Stimulated activated CD4-positive, alpha-beta T cell treated with anti-CD3 and anti-CD28 coated beads, Interleukin-1b, Interleukin-23, amount 100 ng/mL, for 24 hours (primary cell): ENCODE measurements around the gene MEF2B.
"Not testable (repeated sequence)": the region's sequence is repeated elsewhere in the genome, so short reads cannot be mapped to it uniquely, and the experiment has no call there.

ENCODE experiments used
- DNase-seq, 4 experiments: peaks; one replicate each; pipeline ENCODE4 v3.0.0-alpha.2; 2020; ENCODE audit warnings: low read depth in 4 of 4, low spot score in 1 of 4

The MEF2B gene

GRCh38 chr19:19102566-19102965 is 67.5 kb downstream of the MEF2B start:
- not testable (repeated sequence) for DNase-seq

GRCh38 chr19:19101540-19101939 is 68.5 kb downstream of the MEF2B start:
- no peak for DNase-seq

- DNase-seq, result no peak
Observed at GRCh38 chr19:19098703-19099632, 71.1 kb downstream of the MEF2B start.

GRCh38 chr19:19098084-19098702 is 71.9 kb downstream of the MEF2B start:
- no peak for DNase-seq

- DNase-seq, result no peak
Observed at GRCh38 chr19:19096641-19097627, 73.1 kb downstream of the MEF2B start.

- DNase-seq, result no peak
Observed at GRCh38 chr19:19095691-19096090, 74.4 kb downstream of the MEF2B start.
